Kidney (tissue), 14 donors: Measurements from ENCODE around the gene PHYHD1. TPM values are rescaled to one million over a fixed set of nuclear protein-coding genes. Genes with fewer than 3 reads are reported as not detected.
"Not testable (repeated sequence)": the region's sequence is repeated elsewhere in the genome, so short reads cannot be mapped to it uniquely, and the experiment has no call there.

Experiments used
- DNase-seq, 5 donors: peaks; one replicate each; pipeline ENCODE4 v3.0.0-alpha.2; 2013 to 2020
- FAIRE-seq: peaks from 2 replicates; lab custom pipeline; 2012; peaks lifted over from hg19 to GRCh38; lab: Jason Lieb, UNC
- H3K27ac ChIP-seq, 2 donors: one replicate each; pipeline ENCODE4 v1.7.0; 2013; ENCODE audit warnings: low read depth in 2 of 2, low read length in 2 of 2, inconsistent platforms in 1 of 2
- H3K27me3 ChIP-seq: one replicate; pipeline ENCODE4 v1.7.1; 2013; ENCODE audit warnings: low read length, inconsistent platforms; ENCODE audit not compliant: control insufficient read depth, insufficient read depth
- H3K36me3 ChIP-seq, 3 donors: one replicate each; pipeline versions ENCODE4 v1.7.0 to v1.7.1; 2013; ENCODE audit warnings: low read length in 3 of 3, control low read depth in 1 of 3, inconsistent platforms in 1 of 3; ENCODE audit not compliant: insufficient read depth in 3 of 3, control insufficient read depth in 2 of 3
- H3K4me1 ChIP-seq, 3 donors: one replicate each; pipeline versions ENCODE4 v1.7.0 to v1.7.1; 2013; ENCODE audit warnings: low read length in 3 of 3, inconsistent platforms in 1 of 3, low read depth in 1 of 3; ENCODE audit not compliant: control insufficient read depth in 2 of 3, insufficient read depth in 2 of 3
- H3K4me3 ChIP-seq, 3 donors: one replicate each; pipeline versions ENCODE4 v1.7.0 to v1.8.1; 2013; ENCODE audit warnings: low read length in 3 of 3, control low read depth in 1 of 3, inconsistent platforms in 1 of 3
- H3K9ac ChIP-seq, 3 donors: one replicate each; pipeline versions ENCODE4 v1.7.0 to v1.7.1; 2013; ENCODE audit warnings: low read length in 3 of 3, control low read depth in 1 of 3, inconsistent platforms in 1 of 3
- H3K9me3 ChIP-seq, 3 donors: one replicate each; pipeline versions ENCODE4 v1.7.0 to v1.7.1; 2013; ENCODE audit warnings: low read length in 3 of 3, control low read depth in 1 of 3, inconsistent platforms in 1 of 3; ENCODE audit not compliant: control insufficient read depth in 2 of 3, insufficient read depth in 1 of 3
- intact Hi-C: fragments of 100-400 bp; cut with DNase I; formaldehyde crosslinking; loops from one replicate; pipeline ENCODE4 v1.11.1; 2022
- polyA plus RNA-seq: library from polyadenylated mRNA; stranded (reverse); fragments of 350-450 nt; fragmentation: Illumina TruSeq; extraction: RNeasy Lipid Tissue Mini Kit (QIAGEN cat#74804); gene quantifications from one replicate; pipeline ENCODE4 v1.2.3, GENCODE V29; 2014; ENCODE audit warnings: low read depth, low replicate concordance; ENCODE audit not compliant: insufficient read depth
- total RNA-seq: library from RNA; stranded (reverse); fragmentation: NEBNext Ultra II Directional; extraction: Animal tissue kit (Norgen Biotek cat#: 25700); gene quantifications from one replicate; pipeline ENCODE4 v1.2.1, GENCODE V29; 2021
- TF ChIP-seq, protein P1 (sequence below): IDR thresholded peaks from 3 replicates; pipeline ENCODE4 v1.5.1; 2012; ENCODE audit warnings: mild to moderate bottlenecking, moderate library complexity, borderline replicate concordance; ENCODE audit not compliant: insufficient read depth; ENCODE audit errors: extremely low read depth
- donor health status: control.
- donor health status: control.
- donor health status: control.
- donor health status: control.
- donor health status: control.
- donor health status: DM: yes; HTN: yes; CAD: no.
- donor health status: Normal renal cell carcinoma (clear cell type).

PHYHD1 gene
- total and polyA plus RNA-seq, 2 donors from 2014 or later: 59.0 to 122 TPM

DNA sequence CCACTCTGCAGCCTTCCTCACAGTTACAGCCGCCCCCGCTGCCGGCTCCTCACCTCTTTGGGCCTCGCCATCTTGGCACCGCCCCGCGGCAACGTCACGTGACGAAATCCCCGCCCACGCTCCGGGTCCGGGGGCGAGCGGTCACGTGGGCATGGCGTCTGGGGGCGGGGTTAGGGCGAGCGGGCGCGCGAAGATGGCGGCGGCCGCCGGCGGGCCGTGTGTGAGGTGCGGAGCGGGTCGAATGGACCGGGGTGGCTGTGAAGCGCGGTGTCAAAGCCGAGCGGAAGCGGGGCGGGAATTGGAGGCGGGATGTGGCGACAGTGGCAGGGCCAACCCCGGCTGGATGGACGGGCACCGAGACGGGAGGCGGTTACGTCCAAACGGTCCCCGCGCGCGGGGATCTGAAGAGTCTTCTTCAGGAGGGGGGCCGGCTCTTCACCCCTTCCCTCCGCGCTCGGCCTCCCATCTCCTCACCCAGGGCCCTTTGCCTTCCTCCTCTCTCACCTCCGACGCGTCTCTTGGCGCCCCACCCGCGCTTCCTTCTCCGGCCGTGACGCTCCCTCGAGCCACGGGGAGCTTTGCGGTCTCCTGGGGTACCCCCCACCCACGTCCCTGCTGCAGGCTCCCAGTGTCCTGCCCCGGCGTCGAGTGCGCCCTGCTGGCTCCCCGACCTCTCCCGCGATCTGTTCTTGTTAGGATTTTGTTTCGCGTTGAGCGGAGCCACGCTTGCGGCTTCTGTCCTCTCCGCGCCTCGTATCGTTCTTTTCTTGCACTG is 26.9 kb downstream of the PHYHD1 start, which contains the start of the genes DOLK and NUP188:
Gene DOLK, minus strand, starts transcription at position 77 of the 775 bp plus-strand sequence. CDS start 300 bp downstream, outside the sequence.
Gene NUP188, plus strand, starts transcription at position 173 of the 775 bp plus-strand sequence. Its CDS starts 21 bp downstream, at position 194.
- Histone ChIP-seq H3K27ac (peak within 1 kb of the TSS; percentile 89 to 90), H3K4me3 (peak within 1 kb of the TSS; percentile 69 to 88 (median 75)), H3K36me3 (peaks cover 0 to 6% (median 0%) of the 10 kb centered on the region in 3 donors), H3K9ac (peak within 1 kb of the TSS; percentile 57 to 89 (median 88)), H3K9me3 (no peaks in the 10 kb centered on the region), H3K27me3 (no peaks in the 10 kb centered on the region), H3K4me1 (peaks cover 0 to 13% (median 4%) of the 10 kb centered on the region in 3 donors)
- FAIRE-seq (no peak), DNase-seq (peak; percentile 95 to 99 (median 97))
- TF ChIP-seq, protein P1, sequence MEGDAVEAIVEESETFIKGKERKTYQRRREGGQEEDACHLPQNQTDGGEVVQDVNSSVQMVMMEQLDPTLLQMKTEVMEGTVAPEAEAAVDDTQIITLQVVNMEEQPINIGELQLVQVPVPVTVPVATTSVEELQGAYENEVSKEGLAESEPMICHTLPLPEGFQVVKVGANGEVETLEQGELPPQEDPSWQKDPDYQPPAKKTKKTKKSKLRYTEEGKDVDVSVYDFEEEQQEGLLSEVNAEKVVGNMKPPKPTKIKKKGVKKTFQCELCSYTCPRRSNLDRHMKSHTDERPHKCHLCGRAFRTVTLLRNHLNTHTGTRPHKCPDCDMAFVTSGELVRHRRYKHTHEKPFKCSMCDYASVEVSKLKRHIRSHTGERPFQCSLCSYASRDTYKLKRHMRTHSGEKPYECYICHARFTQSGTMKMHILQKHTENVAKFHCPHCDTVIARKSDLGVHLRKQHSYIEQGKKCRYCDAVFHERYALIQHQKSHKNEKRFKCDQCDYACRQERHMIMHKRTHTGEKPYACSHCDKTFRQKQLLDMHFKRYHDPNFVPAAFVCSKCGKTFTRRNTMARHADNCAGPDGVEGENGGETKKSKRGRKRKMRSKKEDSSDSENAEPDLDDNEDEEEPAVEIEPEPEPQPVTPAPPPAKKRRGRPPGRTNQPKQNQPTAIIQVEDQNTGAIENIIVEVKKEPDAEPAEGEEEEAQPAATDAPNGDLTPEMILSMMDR: no peak
- intact Hi-C loops: no loop called here

DNA sequence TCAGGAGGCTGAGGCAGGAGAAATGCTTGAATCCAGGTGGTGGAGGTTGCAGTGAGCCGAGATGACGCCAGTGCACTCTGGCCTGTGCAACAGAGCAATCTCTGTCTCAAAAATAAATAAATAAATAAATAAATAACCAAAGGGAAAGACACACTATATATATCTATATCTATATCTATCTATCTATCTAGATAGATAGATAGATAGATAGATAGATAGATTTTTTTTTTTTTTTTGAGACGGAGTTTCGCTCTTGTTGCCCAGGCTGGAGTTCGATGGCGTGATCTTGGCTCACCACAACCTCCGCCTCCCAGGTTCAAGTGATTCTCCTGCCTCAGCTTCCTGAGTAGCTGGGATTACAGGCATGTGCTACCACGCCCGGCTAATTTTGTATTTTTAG is 40.6 kb downstream of the PHYHD1 start:
- peaks cover 0 to 16% (median 13%) of the 10 kb centered on the region in 3 donors for H3K36me3 ChIP-seq
- H3K27me3 ChIP-seq, H3K27ac ChIP-seq, H3K4me3 ChIP-seq, FAIRE-seq, H3K9ac ChIP-seq, H3K4me1 ChIP-seq, H3K9me3 ChIP-seq, DNase-seq, intact Hi-C loops: not testable (repeated sequence)

DNA sequence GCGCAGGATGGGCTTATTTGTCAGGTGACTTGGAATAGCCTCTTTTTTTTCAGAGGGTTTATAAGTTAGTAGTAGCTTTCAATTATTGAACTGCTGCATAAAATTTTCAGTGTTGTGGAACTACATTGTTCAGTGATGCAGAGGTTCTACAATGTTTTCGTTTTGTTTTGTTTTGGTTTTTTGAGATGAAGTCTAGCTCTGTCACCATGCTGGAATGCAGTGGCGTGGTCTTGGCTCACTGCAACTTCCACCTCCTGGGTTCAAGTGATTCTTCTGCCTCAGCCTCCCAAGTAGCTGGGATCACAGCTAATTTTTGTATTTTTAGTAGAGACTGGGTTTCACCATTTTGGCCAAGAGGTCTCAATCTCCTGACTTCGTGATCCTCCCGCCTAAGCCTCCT is 48.7 kb downstream of the PHYHD1 start:
- Histone ChIP-seq H3K36me3 (peaks cover 7 to 14% (median 12%) of the 10 kb centered on the region in 3 donors), H3K27ac (no peak overlapping the region), H3K27me3 (no peaks in the 10 kb centered on the region), H3K9me3 (no peaks in the 10 kb centered on the region), H3K9ac (no peak overlapping the region), H3K4me3 (no peak overlapping the region), H3K4me1 (no peaks in the 10 kb centered on the region)
- no peak for DNase-seq
- intact Hi-C loops: no loop called here
- no peak for FAIRE-seq
- TF ChIP-seq, protein P1: no peak

DNA sequence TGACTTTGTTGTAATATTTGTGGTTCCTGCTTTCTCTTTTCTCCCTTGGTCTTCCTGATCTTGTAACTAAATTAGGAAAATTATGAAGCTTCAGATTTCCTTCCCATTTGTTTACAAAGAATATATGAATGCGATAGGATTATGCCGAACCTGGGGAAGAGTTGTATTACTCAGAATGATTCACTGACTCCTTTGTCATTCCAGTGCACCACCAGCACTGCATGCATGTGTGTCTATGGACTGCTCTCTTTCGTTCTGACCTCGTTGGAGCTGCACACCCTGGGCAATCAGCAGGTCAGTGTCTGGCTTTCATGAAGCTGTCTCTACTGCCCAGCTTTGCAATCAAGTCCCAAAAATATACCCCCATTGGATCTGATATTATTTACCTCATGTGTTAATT is 52.2 kb downstream of the PHYHD1 start:
- no peak for FAIRE-seq
- intact Hi-C loops: no loop called here
- H3K36me3 ChIP-seq: peaks cover 7 to 27% (median 12%) of the 10 kb centered on the region in 3 donors

More for the DNA sequence above, 52.2 kb downstream of the PHYHD1 start:
- H3K27me3 ChIP-seq: no peaks in the 10 kb centered on the region
- TF ChIP-seq, protein P1: no peak
- H3K4me3 ChIP-seq: no peak overlapping the region
- H3K4me1 ChIP-seq: no peaks in the 10 kb centered on the region
- no peak overlapping the region for H3K27ac ChIP-seq
- no peaks in the 10 kb centered on the region for H3K9me3 ChIP-seq
- DNase-seq: no peak
- H3K9ac ChIP-seq: no peak overlapping the region
